ENCODE results near the gene SDK2. TPM values are rescaled to one million over a fixed set of nuclear protein-coding genes. Genes with fewer than 3 reads are reported as not detected.

SDK2 gene
- total RNA-seq, 1 donor: under 0.01 TPM

GRCh38 chr17:73435412-73435811 lies 208.8 kb downstream of the SDK2 start:
- peaks cover 2% of the 10 kb centered on the region for H3K27me3 ChIP-seq (ENCODE audit: insufficient read depth, low read length)
- no peak for DNase-seq (ENCODE audit: insufficient read length, low spot score, missing footprints)

GRCh38 chr17:73434154-73434553 lies 210.1 kb downstream of the SDK2 start:
- DNase-seq (ENCODE audit: insufficient read length, low spot score, missing footprints): peak; percentile 60
- Histone ChIP-seq H4K20me1 (ENCODE audit: insufficient read depth, low read length) (no peaks in the 10 kb centered on the region), H3K4me3 (ENCODE audit: insufficient read depth, low read length) (no peak overlapping the region), H3K27ac (ENCODE audit: low read depth, low read length) (no peak overlapping the region), H3K9me3 (ENCODE audit: low read depth, low read length) (no peaks in the 10 kb centered on the region), H2AFZ (ENCODE audit: low read length) (no peak overlapping the region), H3K4me2 (ENCODE audit: insufficient read depth, low read length) (no peak overlapping the region), H3K79me2 (ENCODE audit: insufficient read depth, low read length) (no peaks in the 10 kb centered on the region), H3K27me3 (ENCODE audit: insufficient read depth, low read length) (peaks cover 2% of the 10 kb centered on the region), H3K4me1 (ENCODE audit: insufficient read depth, low read length) (no peaks in the 10 kb centered on the region), H3K36me3 (ENCODE audit: insufficient read depth, low read length) (no peaks in the 10 kb centered on the region)
- no peak for TF ChIP-seq CTCF (IDR thresholded peaks at IDR 0.05; ENCODE audit: extremely low read depth, low read depth, low read length)

More at GRCh38 chr17:73435412-73435811, 208.8 kb downstream of the SDK2 start:
- H3K36me3 ChIP-seq (ENCODE audit: insufficient read depth, low read length): no peaks in the 10 kb centered on the region
- H4K20me1 ChIP-seq (ENCODE audit: insufficient read depth, low read length): no peaks in the 10 kb centered on the region
- no peaks in the 10 kb centered on the region for H3K79me2 ChIP-seq (ENCODE audit: insufficient read depth, low read length)
- no peak for TF ChIP-seq CTCF (IDR thresholded peaks at IDR 0.05; ENCODE audit: extremely low read depth, low read depth, low read length)
- H3K4me3 ChIP-seq (ENCODE audit: insufficient read depth, low read length): no peak overlapping the region
- no peaks in the 10 kb centered on the region for H3K9me3 ChIP-seq (ENCODE audit: low read depth, low read length)
- H2AFZ ChIP-seq (ENCODE audit: low read length): no peak overlapping the region
- no peak overlapping the region for H3K27ac ChIP-seq (ENCODE audit: low read depth, low read length)
- H3K4me2 ChIP-seq (ENCODE audit: insufficient read depth, low read length): no peak overlapping the region
- H3K4me1 ChIP-seq (ENCODE audit: insufficient read depth, low read length): no peaks in the 10 kb centered on the region

GRCh38 chr17:73433501-73433900 lies 210.7 kb downstream of the SDK2 start:
- no peak overlapping the region for H3K4me2 ChIP-seq (ENCODE audit: insufficient read depth, low read length)

GRCh38 chr17:73432624-73433190 lies 211.5 kb downstream of the SDK2 start:
- Histone ChIP-seq H4K20me1 (ENCODE audit: insufficient read depth, low read length) (no peaks in the 10 kb centered on the region), H3K4me2 (ENCODE audit: insufficient read depth, low read length) (no peak overlapping the region), H3K4me1 (ENCODE audit: insufficient read depth, low read length) (no peaks in the 10 kb centered on the region), H3K27ac (ENCODE audit: low read depth, low read length) (no peak overlapping the region), H2AFZ (ENCODE audit: low read length) (no peak overlapping the region), H3K9me3 (ENCODE audit: low read depth, low read length) (no peaks in the 10 kb centered on the region), H3K79me2 (ENCODE audit: insufficient read depth, low read length) (no peaks in the 10 kb centered on the region), H3K36me3 (ENCODE audit: insufficient read depth, low read length) (no peaks in the 10 kb centered on the region), H3K27me3 (ENCODE audit: insufficient read depth, low read length) (peaks cover 2% of the 10 kb centered on the region), H3K4me3 (ENCODE audit: insufficient read depth, low read length) (no peak overlapping the region)
- TF ChIP-seq CTCF (IDR thresholded peaks at IDR 0.05; ENCODE audit: extremely low read depth, low read depth, low read length): no peak
- no peak for DNase-seq (ENCODE audit: insufficient read length, low spot score, missing footprints)

More at GRCh38 chr17:73433501-73433900, 210.7 kb downstream of the SDK2 start:
- Histone ChIP-seq H3K4me3 (ENCODE audit: insufficient read depth, low read length) (no peak overlapping the region), H2AFZ (ENCODE audit: low read length) (no peak overlapping the region), H3K4me1 (ENCODE audit: insufficient read depth, low read length) (no peaks in the 10 kb centered on the region), H3K9me3 (ENCODE audit: low read depth, low read length) (no peaks in the 10 kb centered on the region), H3K79me2 (ENCODE audit: insufficient read depth, low read length) (no peaks in the 10 kb centered on the region), H3K27me3 (ENCODE audit: insufficient read depth, low read length) (peaks cover 2% of the 10 kb centered on the region), H3K27ac (ENCODE audit: low read depth, low read length) (no peak overlapping the region), H3K36me3 (ENCODE audit: insufficient read depth, low read length) (no peaks in the 10 kb centered on the region), H4K20me1 (ENCODE audit: insufficient read depth, low read length) (no peaks in the 10 kb centered on the region)
- no peak for TF ChIP-seq CTCF (IDR thresholded peaks at IDR 0.05; ENCODE audit: extremely low read depth, low read depth, low read length)
- DNase-seq (ENCODE audit: insufficient read length, low spot score, missing footprints): no peak
